ENCODE measurements around the gene TNRC6A. TPM values are rescaled to one million over a fixed set of nuclear protein-coding genes. Genes with fewer than 3 reads are reported as not detected.

TNRC6A gene
- 27.2 and 72.4 TPM in 2 replicates for total RNA-seq (2014; rRNA removed; shearing (Covaris generic); ENCODE audit: low replicate concordance)

DNA sequence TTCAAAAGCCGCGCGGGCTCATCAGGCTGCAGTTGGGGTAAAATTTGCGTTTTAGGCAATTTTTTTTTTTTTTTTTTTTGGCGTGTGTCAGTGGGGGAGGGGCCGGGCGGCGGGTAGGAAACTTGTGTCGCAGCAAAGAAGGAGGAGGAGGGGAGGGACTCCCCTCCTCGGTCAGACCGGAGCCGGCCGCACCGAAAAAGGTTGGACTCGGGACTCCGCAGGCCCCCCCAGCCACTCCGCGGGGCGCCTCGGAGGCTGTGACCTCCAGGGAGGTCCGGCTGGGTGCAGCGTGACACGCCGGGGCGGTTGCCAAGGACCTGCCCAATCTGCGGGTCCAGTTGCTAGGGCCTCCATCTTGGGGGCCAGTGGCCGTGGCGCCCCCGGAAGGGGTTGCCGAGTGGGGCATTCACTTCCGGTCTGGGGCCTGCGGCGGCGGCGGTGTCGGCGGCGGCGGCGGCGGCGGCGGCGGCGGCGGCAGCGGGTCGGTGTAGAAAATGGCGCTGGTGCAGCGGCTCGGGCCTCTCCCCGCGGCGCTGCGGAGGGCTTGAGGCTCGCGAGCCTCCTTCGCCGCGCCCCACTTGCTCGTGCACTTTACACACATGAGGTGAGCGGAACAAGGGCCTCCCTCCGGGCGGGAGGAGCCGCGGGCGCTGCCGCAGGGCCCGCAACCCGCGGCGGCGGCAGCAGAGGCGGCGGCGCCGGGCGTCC lies at the start of gene TNRC6A:
TNRC6A (plus strand) TSS at position 409 of the 708 bp plus-strand sequence; CDS start at position 600, 191 bp downstream.
- Histone ChIP-seq H3K9me2 (replicated peaks; ENCODE audit: insufficient read depth, low read length) (no peaks in the 10 kb centered on the region), H3K9me3 (ENCODE audit: low read length) (no peaks in the 10 kb centered on the region), H3K4me2 (ENCODE audit: low read depth, low read length, poor library complexity, severe bottlenecking) (peak within 1 kb of the TSS; percentile 89), H2AFZ (ENCODE audit: low read length) (peak within 1 kb of the TSS; percentile 63), H3K27me3 (ENCODE audit: low read length) (no peaks in the 10 kb centered on the region), H3K36me3 (ENCODE audit: insufficient read depth, low read length) (peaks cover 27% of the 10 kb centered on the region), H3K4me3 (ENCODE audit: low read length) (peak within 1 kb of the TSS; percentile 86), H3K79me2 (ENCODE audit: low read length) (peaks cover 52% of the 10 kb centered on the region), H4K20me1 (ENCODE audit: insufficient read depth, low read depth, low read length) (peaks cover 7% of the 10 kb centered on the region; the same call in 1 of the 2 replicates), H3K4me1 (ENCODE audit: low read length) (peaks cover 19% of the 10 kb centered on the region), H3K9ac (ENCODE audit: low read length) (peak within 1 kb of the TSS; percentile 78), H3K27ac (ENCODE audit: low read length) (peak within 1 kb of the TSS; percentile 64)
- peak; percentile 95 for DNase-seq

DNA sequence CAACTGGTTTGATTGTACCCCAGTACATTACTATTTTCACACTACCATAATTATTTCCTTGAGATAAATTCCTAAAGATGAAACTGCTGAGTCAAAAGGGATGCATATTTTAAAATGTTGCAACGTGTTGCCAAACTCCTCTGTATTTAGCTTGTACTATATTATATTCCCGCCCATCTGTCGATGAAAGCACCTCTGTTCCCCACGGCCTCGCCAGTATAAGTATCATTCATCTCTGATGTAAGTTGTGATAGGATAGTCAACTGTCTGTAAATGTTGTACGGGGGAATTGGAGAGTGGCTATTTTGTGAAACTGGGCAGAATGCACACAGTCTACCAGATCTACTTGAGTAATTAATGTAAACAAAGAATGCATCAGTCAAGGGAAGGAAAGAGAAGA lies 47.7 kb upstream of the TNRC6A start:
- H3K4me2 ChIP-seq (ENCODE audit: low read depth, low read length, poor library complexity, severe bottlenecking), result no peak overlapping the region
- no peaks in the 10 kb centered on the region for H4K20me1 ChIP-seq (ENCODE audit: insufficient read depth, low read depth, low read length)
- no peak overlapping the region for H3K27ac ChIP-seq (ENCODE audit: low read length)
- no peaks in the 10 kb centered on the region for H3K9me3 ChIP-seq (ENCODE audit: low read length)
- no peaks in the 10 kb centered on the region for H3K36me3 ChIP-seq (ENCODE audit: insufficient read depth, low read length)
- no peaks in the 10 kb centered on the region for H3K4me1 ChIP-seq (ENCODE audit: low read length)
- no peak overlapping the region for H3K9ac ChIP-seq (ENCODE audit: low read length)
- H3K4me3 ChIP-seq (ENCODE audit: low read length), result no peak overlapping the region
- H3K79me2 ChIP-seq (ENCODE audit: low read length), result no peaks in the 10 kb centered on the region
- DNase-seq, result peak; percentile 31
- no peaks in the 10 kb centered on the region for H3K9me2 ChIP-seq (replicated peaks; ENCODE audit: insufficient read depth, low read length)
- H3K27me3 ChIP-seq (ENCODE audit: low read length), result no peaks in the 10 kb centered on the region
- no peak overlapping the region for H2AFZ ChIP-seq (ENCODE audit: low read length)

DNA sequence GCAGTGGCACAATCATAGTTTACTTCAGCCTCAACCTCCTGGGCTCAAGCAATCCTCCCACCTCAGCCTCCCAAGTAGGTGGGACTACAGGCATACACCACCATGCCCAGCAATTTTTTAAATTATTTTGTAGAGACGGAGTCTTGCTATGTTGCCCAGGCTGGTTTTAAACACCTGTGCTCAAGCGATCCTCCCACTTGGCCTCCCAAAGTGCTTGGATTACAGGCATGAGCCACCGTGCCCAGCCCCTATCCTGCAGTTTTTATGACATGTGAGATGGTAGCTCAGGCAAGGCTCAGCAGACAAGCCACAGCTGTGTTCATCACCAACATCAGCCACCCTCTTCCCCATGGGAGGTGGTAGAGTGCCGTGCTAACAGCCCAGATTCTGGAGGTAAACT lies 46.2 kb upstream of the TNRC6A start:
- H3K79me2 ChIP-seq (ENCODE audit: low read length), result no peaks in the 10 kb centered on the region
- H3K9me2 ChIP-seq (replicated peaks; ENCODE audit: insufficient read depth, low read length), result no peaks in the 10 kb centered on the region
- no peaks in the 10 kb centered on the region for H3K36me3 ChIP-seq (ENCODE audit: insufficient read depth, low read length)
- H3K4me1 ChIP-seq (ENCODE audit: low read length), result no peaks in the 10 kb centered on the region
- H3K27me3 ChIP-seq (ENCODE audit: low read length), result no peaks in the 10 kb centered on the region
- no peak overlapping the region for H3K9ac ChIP-seq (ENCODE audit: low read length)
- no peak overlapping the region for H3K4me3 ChIP-seq (ENCODE audit: low read length)
- no peaks in the 10 kb centered on the region for H3K9me3 ChIP-seq (ENCODE audit: low read length)
- H3K27ac ChIP-seq (ENCODE audit: low read length), result no peak overlapping the region
- no peak overlapping the region for H2AFZ ChIP-seq (ENCODE audit: low read length)
- no peak overlapping the region for H3K4me2 ChIP-seq (ENCODE audit: low read depth, low read length, poor library complexity, severe bottlenecking)
- no peaks in the 10 kb centered on the region for H4K20me1 ChIP-seq (ENCODE audit: insufficient read depth, low read depth, low read length)
- DNase-seq, result peak; percentile 38

DNA sequence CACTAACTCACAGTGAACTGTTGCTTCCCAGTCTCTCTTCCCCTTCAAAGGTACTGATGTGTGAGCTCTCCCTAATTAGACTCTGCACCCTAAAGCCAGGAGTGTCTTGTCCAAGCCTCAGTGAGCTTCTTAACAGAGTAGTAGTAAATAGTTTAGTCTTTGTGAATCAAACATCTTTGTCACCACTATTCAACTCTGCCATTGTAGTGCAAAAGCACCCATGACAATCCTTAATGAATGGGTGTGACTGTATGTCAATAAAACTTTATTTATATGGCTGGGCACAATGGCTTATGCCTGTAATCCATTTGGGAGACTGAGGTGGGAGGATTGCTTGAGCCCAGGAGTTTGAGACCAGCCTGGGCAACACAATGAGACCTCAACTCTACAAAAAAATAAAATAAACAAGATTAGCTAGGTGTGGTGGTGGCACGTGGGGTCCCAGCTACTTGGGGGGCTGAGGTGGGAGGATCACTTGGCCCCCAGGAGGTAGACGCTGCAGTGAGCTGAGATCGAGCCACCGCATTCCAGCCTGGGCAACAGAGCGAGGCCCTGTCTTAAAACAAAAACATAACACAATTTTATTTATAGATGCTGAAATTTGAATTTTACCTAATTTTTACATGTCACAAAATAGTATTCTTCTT lies 45.5 kb upstream of the TNRC6A start:
- Histone ChIP-seq H3K79me2 (ENCODE audit: low read length) (no peaks in the 10 kb centered on the region), H3K4me1 (ENCODE audit: low read length) (no peaks in the 10 kb centered on the region), H3K36me3 (ENCODE audit: insufficient read depth, low read length) (no peaks in the 10 kb centered on the region), H3K27ac (ENCODE audit: low read length) (no peak overlapping the region), H3K9ac (ENCODE audit: low read length) (no peak overlapping the region), H3K4me3 (ENCODE audit: low read length) (no peak overlapping the region), H2AFZ (ENCODE audit: low read length) (no peak overlapping the region), H3K27me3 (ENCODE audit: low read length) (no peaks in the 10 kb centered on the region), H3K9me3 (ENCODE audit: low read length) (no peaks in the 10 kb centered on the region), H3K4me2 (ENCODE audit: low read depth, low read length, poor library complexity, severe bottlenecking) (no peak overlapping the region), H3K9me2 (replicated peaks; ENCODE audit: insufficient read depth, low read length) (no peaks in the 10 kb centered on the region), H4K20me1 (ENCODE audit: insufficient read depth, low read depth, low read length) (no peaks in the 10 kb centered on the region)
- no peak for DNase-seq

DNA sequence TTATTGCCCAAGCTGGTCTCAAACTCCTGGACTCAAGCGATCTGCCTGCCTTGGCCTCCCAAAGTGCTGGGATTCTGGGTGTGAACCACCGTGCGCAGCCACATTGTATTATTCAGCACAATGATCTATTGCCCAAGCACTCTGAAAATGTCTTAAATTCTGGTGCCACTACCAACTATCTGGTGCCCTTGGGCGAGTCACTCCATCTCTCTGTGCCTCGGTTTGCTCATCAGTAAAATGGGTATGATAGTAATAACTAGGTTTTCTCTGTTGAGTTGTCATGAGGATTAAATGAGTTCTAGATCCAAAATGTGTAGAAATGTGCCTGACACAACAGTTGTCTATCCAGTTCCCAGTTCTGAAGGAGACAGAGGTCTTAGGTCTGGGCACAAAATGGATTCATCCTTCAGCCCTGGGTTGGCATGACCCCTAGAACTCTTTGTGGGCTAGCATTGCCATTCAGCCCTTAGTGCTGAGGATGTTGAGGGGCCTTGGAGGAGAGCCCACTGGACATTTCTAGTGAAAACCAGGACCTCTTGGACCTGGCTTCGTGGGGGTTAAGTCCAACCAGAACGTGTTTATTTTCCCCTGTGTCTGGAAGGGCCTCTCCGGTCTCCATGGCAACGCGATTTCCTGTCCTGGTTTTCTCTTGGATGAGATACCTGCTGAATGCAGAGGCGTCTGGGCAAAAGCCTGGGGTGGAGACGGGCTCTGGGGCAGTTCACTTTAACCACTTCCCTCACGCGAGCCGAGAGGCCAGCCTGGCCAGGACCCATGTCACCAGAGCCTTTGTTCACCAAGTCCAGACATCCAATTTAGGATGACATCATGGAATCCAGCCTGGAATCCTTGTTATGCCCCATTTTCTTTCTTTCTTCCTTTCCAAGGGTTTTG lies 43.7 kb upstream of the TNRC6A start:
- Histone ChIP-seq H3K4me2 (ENCODE audit: low read depth, low read length, poor library complexity, severe bottlenecking) (no peak overlapping the region), H3K27ac (ENCODE audit: low read length) (no peak overlapping the region), H3K27me3 (ENCODE audit: low read length) (no peaks in the 10 kb centered on the region), H3K4me3 (ENCODE audit: low read length) (no peak overlapping the region), H3K9me3 (ENCODE audit: low read length) (no peaks in the 10 kb centered on the region), H3K4me1 (ENCODE audit: low read length) (no peaks in the 10 kb centered on the region), H3K9me2 (replicated peaks; ENCODE audit: insufficient read depth, low read length) (no peaks in the 10 kb centered on the region), H3K36me3 (ENCODE audit: insufficient read depth, low read length) (no peaks in the 10 kb centered on the region), H2AFZ (ENCODE audit: low read length) (no peak overlapping the region), H3K79me2 (ENCODE audit: low read length) (no peaks in the 10 kb centered on the region), H3K9ac (ENCODE audit: low read length) (no peak overlapping the region), H4K20me1 (ENCODE audit: insufficient read depth, low read depth, low read length) (no peaks in the 10 kb centered on the region)
- peak; percentile 37 for DNase-seq

DNA sequence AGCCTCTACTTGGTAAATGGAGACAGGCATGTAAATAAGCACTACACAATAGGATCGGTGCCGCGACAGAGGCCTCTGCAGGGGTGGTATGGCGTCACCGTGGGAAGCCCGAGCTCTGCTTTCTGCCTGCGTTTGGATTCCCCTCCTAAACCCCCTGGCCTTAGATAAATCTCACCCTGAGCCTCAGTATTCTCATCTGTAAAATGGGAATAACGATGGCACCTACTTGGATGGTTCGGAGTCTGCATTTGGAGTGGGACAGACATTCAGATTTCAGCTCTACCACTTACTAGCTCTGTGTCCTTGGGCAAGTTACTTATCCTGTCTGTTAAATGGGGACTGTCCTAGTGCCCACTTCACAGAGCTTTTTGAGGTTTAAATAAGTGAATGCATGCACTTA lies 42.8 kb upstream of the TNRC6A start:
- no peaks in the 10 kb centered on the region for H3K27me3 ChIP-seq (ENCODE audit: low read length)
- no peaks in the 10 kb centered on the region for H3K36me3 ChIP-seq (ENCODE audit: insufficient read depth, low read length)
- no peaks in the 10 kb centered on the region for H4K20me1 ChIP-seq (ENCODE audit: insufficient read depth, low read depth, low read length)
- H3K4me2 ChIP-seq (ENCODE audit: low read depth, low read length, poor library complexity, severe bottlenecking), result no peak overlapping the region
- no peaks in the 10 kb centered on the region for H3K79me2 ChIP-seq (ENCODE audit: low read length)
- no peak overlapping the region for H3K27ac ChIP-seq (ENCODE audit: low read length)
- H3K4me3 ChIP-seq (ENCODE audit: low read length), result no peak overlapping the region
- no peak overlapping the region for H3K9ac ChIP-seq (ENCODE audit: low read length)
- no peaks in the 10 kb centered on the region for H3K9me2 ChIP-seq (replicated peaks; ENCODE audit: insufficient read depth, low read length)
- no peaks in the 10 kb centered on the region for H3K4me1 ChIP-seq (ENCODE audit: low read length)
- H3K9me3 ChIP-seq (ENCODE audit: low read length), result no peaks in the 10 kb centered on the region
- H2AFZ ChIP-seq (ENCODE audit: low read length), result no peak overlapping the region
- peak; percentile 17 for DNase-seq

DNA sequence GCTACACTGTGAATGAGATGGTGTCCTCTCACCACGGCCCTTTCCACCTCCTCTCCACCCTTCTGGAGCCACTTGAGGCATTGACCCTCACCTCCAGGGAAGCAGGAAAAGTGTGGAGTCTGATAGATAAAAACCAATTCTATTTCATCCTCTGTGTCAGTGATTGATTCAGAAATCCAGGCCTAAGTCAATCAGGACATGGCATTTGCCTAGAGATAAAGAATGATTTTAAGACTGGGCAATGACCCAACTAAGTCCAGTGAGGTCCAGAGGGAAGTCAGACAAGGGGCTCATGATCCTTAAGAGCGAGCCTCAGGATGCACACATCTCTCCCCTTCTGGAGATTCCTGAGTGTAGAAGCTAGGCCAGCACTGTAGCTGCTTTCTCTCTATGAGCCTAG lies 41.1 kb upstream of the TNRC6A start:
- H3K9me3 ChIP-seq (ENCODE audit: low read length), result no peaks in the 10 kb centered on the region

DNA sequence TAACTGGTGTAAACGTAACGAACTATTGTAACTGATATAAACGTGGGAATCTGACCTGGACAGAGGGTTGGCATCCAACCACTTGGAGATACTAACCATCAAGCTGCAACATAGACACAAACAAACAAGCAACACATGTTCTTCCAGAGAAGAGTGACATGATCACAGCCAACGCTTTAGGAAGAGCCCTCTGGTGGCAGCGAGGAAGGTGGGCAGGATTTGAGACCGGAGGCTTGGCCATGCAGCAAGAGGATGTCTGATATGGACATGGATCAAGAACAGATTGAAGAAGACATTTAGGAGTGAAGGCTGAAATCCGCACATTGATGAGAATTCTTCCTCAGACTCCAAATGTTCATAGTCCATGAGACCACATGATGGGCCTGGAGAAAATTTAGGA lies 40.3 kb upstream of the TNRC6A start:
- Histone ChIP-seq H2AFZ (ENCODE audit: low read length) (no peak overlapping the region), H3K9me3 (ENCODE audit: low read length) (no peaks in the 10 kb centered on the region), H3K79me2 (ENCODE audit: low read length) (no peaks in the 10 kb centered on the region), H3K4me3 (ENCODE audit: low read length) (no peak overlapping the region), H3K4me1 (ENCODE audit: low read length) (no peaks in the 10 kb centered on the region), H3K27me3 (ENCODE audit: low read length) (no peaks in the 10 kb centered on the region), H3K27ac (ENCODE audit: low read length) (no peak overlapping the region), H3K9ac (ENCODE audit: low read length) (no peak overlapping the region), H4K20me1 (ENCODE audit: insufficient read depth, low read depth, low read length) (no peaks in the 10 kb centered on the region), H3K9me2 (replicated peaks; ENCODE audit: insufficient read depth, low read length) (no peaks in the 10 kb centered on the region), H3K4me2 (ENCODE audit: low read depth, low read length, poor library complexity, severe bottlenecking) (no peak overlapping the region), H3K36me3 (ENCODE audit: insufficient read depth, low read length) (no peaks in the 10 kb centered on the region)
- DNase-seq, result peak; percentile 62

More for the DNA sequence above, 41.1 kb upstream of the TNRC6A start:
- Histone ChIP-seq H3K9ac (ENCODE audit: low read length) (no peak overlapping the region), H3K27me3 (ENCODE audit: low read length) (no peaks in the 10 kb centered on the region), H3K4me2 (ENCODE audit: low read depth, low read length, poor library complexity, severe bottlenecking) (no peak overlapping the region), H2AFZ (ENCODE audit: low read length) (no peak overlapping the region), H3K36me3 (ENCODE audit: insufficient read depth, low read length) (no peaks in the 10 kb centered on the region), H3K27ac (ENCODE audit: low read length) (no peak overlapping the region), H3K9me2 (replicated peaks; ENCODE audit: insufficient read depth, low read length) (no peaks in the 10 kb centered on the region), H3K4me1 (ENCODE audit: low read length) (no peaks in the 10 kb centered on the region), H3K79me2 (ENCODE audit: low read length) (no peaks in the 10 kb centered on the region), H3K4me3 (ENCODE audit: low read length) (no peak overlapping the region), H4K20me1 (ENCODE audit: insufficient read depth, low read depth, low read length) (no peaks in the 10 kb centered on the region)
- DNase-seq, result peak; percentile 10

All from Karpas-422 (cell line).